OCI-LY7 (cell line): ENCODE measurements around the gene PCDHGB6.

Experiments used
- EZH2phosphoT487 ChIP-seq: fragments of 200-600 bp; sonication (generic); IDR thresholded peaks from 2 replicates; pipeline ENCODE4 v1.6.1; 2018; ENCODE audit warnings: low read depth, borderline replicate concordance, mild to moderate bottlenecking, mixed run types, antibody characterized with exemption, low read length, moderate library complexity, mixed read lengths
- TF ChIP-seq, protein P1 (sequence below): fragments of 200-600 bp; sonication (generic); conservative IDR thresholded peaks from 2 replicates; pipeline ENCODE4 v1.5.1; 2014; ENCODE audit warnings: mild to moderate bottlenecking, antibody characterized with exemption, low read length, moderate library complexity, mixed read lengths

DNA sequence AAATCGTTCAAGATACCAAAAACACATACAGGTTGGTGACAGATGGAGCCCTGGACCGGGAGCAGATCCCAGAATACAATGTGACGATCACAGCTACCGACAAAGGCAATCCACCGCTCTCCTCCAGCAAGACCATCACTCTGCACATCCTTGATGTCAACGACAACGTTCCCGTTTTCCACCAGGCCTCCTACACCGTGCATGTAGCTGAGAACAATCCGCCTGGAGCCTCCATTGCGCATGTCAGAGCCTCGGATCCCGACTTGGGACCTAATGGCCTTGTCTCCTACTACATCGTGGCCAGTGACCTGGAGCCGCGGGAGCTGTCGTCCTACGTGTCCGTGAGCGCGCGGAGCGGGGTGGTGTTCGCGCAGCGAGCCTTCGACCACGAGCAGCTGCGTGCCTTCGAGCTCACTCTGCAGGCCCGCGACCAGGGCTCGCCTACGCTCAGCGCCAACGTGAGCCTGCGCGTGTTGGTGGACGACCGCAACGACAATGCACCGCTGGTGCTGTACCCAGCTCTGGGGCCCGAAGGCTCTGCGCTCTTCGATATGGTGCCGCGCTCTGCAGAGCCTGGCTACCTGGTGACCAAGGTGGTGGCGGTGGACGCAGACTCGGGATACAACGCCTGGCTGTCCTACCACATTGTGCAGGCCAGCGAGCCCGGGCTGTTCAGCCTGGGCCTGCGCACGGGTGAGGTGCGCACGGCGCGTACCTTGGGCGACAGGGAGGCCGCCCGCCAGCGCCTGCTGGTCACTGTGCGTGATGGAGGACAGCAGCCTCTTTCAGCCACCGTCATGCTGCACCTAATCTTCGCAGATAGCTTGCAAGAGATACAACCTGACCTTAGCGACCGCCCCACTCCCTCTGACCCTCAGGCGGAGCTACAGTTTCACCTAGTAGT, 36.0 kb upstream of the PCDHGB6 start:
- TF ChIP-seq, protein P1, sequence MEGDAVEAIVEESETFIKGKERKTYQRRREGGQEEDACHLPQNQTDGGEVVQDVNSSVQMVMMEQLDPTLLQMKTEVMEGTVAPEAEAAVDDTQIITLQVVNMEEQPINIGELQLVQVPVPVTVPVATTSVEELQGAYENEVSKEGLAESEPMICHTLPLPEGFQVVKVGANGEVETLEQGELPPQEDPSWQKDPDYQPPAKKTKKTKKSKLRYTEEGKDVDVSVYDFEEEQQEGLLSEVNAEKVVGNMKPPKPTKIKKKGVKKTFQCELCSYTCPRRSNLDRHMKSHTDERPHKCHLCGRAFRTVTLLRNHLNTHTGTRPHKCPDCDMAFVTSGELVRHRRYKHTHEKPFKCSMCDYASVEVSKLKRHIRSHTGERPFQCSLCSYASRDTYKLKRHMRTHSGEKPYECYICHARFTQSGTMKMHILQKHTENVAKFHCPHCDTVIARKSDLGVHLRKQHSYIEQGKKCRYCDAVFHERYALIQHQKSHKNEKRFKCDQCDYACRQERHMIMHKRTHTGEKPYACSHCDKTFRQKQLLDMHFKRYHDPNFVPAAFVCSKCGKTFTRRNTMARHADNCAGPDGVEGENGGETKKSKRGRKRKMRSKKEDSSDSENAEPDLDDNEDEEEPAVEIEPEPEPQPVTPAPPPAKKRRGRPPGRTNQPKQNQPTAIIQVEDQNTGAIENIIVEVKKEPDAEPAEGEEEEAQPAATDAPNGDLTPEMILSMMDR: no peak
- no peak for TF ChIP-seq EZH2phosphoT487
